A549 (cell line): Measurements from ENCODE around the gene KCTD5.
"Not testable (repeated sequence)": the region's sequence is repeated elsewhere in the genome, so short reads cannot be mapped to it uniquely, and the experiment has no call there.

Source experiments
- CEBPB ChIP-seq, 2 experiments: fragments of >200 bp in 1 of 2; sonication (Bioruptor Twin) in 1 of 2; formaldehyde crosslinking in 1 of 2; IDR thresholded peaks; 2 replicates each; pipeline ENCODE4 v1.6.1; 2012 to 2016
- RAD21 ChIP-seq, 2 experiments: fragments of >200 bp in 1 of 2; sonication (Bioruptor Twin) in 1 of 2; formaldehyde crosslinking in 1 of 2; IDR thresholded peaks in 1 of 2; conservative IDR thresholded peaks in 1 of 2; 2 replicates in 1 of 2; 3 replicates in 1 of 2; pipeline ENCODE4 v1.6.1; 2012 to 2018; ENCODE audit warnings: inconsistent platforms in 1 of 2
- TF ChIP-seq, protein P1 (sequence below): fragments of >200 bp; sonication (Bioruptor Twin); formaldehyde crosslinking; IDR thresholded peaks from 3 replicates; pipeline ENCODE4 v1.5.1; 2016

DNA sequence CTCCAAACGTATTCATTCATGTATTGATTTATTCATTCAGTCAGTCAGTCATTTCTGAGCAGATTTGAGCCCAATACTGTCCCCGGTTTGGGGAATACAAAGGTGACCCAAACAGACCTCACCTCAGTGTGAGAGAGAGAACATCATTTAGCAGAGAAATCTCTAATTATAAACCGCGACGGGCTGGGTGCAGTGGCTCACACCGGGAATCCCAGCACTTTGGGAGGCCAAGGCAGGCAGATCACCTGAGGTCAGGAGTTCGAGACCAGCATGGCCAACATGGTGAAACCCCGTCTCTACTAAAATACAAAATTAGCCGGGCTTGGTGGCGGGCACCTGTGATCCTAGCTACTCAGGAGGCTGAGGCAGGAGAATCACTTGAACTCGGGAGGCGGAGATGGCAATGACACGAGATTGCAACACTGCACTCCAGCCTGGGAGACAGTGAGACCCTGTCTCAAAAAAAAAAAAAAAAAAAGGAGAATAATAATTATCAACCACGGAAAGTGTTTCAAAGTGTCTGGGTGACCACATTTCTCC lies 39.4 kb downstream of the KCTD5 start:
- TF ChIP-seq, protein P1, sequence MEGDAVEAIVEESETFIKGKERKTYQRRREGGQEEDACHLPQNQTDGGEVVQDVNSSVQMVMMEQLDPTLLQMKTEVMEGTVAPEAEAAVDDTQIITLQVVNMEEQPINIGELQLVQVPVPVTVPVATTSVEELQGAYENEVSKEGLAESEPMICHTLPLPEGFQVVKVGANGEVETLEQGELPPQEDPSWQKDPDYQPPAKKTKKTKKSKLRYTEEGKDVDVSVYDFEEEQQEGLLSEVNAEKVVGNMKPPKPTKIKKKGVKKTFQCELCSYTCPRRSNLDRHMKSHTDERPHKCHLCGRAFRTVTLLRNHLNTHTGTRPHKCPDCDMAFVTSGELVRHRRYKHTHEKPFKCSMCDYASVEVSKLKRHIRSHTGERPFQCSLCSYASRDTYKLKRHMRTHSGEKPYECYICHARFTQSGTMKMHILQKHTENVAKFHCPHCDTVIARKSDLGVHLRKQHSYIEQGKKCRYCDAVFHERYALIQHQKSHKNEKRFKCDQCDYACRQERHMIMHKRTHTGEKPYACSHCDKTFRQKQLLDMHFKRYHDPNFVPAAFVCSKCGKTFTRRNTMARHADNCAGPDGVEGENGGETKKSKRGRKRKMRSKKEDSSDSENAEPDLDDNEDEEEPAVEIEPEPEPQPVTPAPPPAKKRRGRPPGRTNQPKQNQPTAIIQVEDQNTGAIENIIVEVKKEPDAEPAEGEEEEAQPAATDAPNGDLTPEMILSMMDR = not testable (repeated sequence)
- not testable (repeated sequence) for TF ChIP-seq CEBPB (IDR thresholded peaks at IDR 0.05); RAD21 (conservative IDR thresholded peaks at IDR 0.05 in 1 of 2, IDR thresholded peaks at IDR 0.05 in 1 of 2)
